ENCODE data around the gene ADI1.

Gene ADI1

GRCh38 chr2:3519255-3520205, at the start of gene ADI1:
ADI1 (minus strand) TSS chr2:3519531; CDS start chr2:3519487, 44 bp downstream.
- peak; percentile 63 for DNase-seq (ENCODE audit: low read depth)

GRCh38 chr2:3566806-3567205, 47.5 kb upstream of the ADI1 start:
- no peak for DNase-seq (ENCODE audit: low read depth)

- DNase-seq (ENCODE audit: low read depth), result no peak
Measured at GRCh38 chr2:3565117-3565516, 45.8 kb upstream of the ADI1 start.

- DNase-seq (ENCODE audit: low read depth), result no peak
Measured at GRCh38 chr2:3563521-3563976, 44.2 kb upstream of the ADI1 start.

- peak; percentile 98 for DNase-seq (ENCODE audit: low read depth)
Measured at GRCh38 chr2:3558205-3559014, 39.1 kb upstream of the ADI1 start, which contains the start of gene RNASEH1. RNASEH1 (minus strand) TSS chr2:3558333; CDS start chr2:3558260, 73 bp downstream.

GRCh38 chr2:3557639-3558204, 38.4 kb upstream of the ADI1 start:
- no peak for DNase-seq (ENCODE audit: low read depth)

GRCh38 chr2:3553946-3554345, 34.6 kb upstream of the ADI1 start:
- DNase-seq (ENCODE audit: low read depth), result no peak

- no peak for DNase-seq (ENCODE audit: low read depth)
Measured at GRCh38 chr2:3547915-3548314, 28.6 kb upstream of the ADI1 start.

GRCh38 chr2:3545788-3546478, 26.6 kb upstream of the ADI1 start:
- no peak for DNase-seq (ENCODE audit: low read depth)

GRCh38 chr2:3543023-3543683, 23.8 kb upstream of the ADI1 start:
- no peak for DNase-seq (ENCODE audit: low read depth)

- no peak for DNase-seq (ENCODE audit: low read depth)
Measured at GRCh38 chr2:3542107-3542506, 22.8 kb upstream of the ADI1 start.

- DNase-seq (ENCODE audit: low read depth), result no peak
Measured at GRCh38 chr2:3539836-3540235, 20.5 kb upstream of the ADI1 start.

GRCh38 chr2:3536682-3537632, 17.6 kb upstream of the ADI1 start:
- no peak for DNase-seq (ENCODE audit: low read depth)

- no peak for DNase-seq (ENCODE audit: low read depth)
Measured at GRCh38 chr2:3535794-3536681, 16.7 kb upstream of the ADI1 start.

GRCh38 chr2:3535467-3535793, 16.1 kb upstream of the ADI1 start:
- DNase-seq (ENCODE audit: low read depth), result no peak

- no peak for DNase-seq (ENCODE audit: low read depth)
Measured at GRCh38 chr2:3534251-3534814, 15.0 kb upstream of the ADI1 start.

GRCh38 chr2:3533836-3534235, 14.5 kb upstream of the ADI1 start:
- DNase-seq (ENCODE audit: low read depth), result no peak

- DNase-seq (ENCODE audit: low read depth), result no peak
Measured at GRCh38 chr2:3532941-3533340, 13.6 kb upstream of the ADI1 start.

All from stimulated activated CD4-positive, alpha-beta T cell treated with anti-CD3 and anti-CD28 coated beads, Interleukin-2, amount 100 ng/mL, for 4 hours (primary cell).